Esophagus squamous epithelium (tissue), 4 donors: ENCODE measurements around the gene FBXL7.

Experiments
- POLR2A ChIP-seq, 4 donors: fragments of 450-650 bp; IDR thresholded peaks; one replicate each; pipeline ENCODE4 v1.6.1; 2017; ENCODE audit warnings: antibody characterized with exemption in 4 of 4, mild to moderate bottlenecking in 4 of 4, moderate library complexity in 3 of 4
- TF ChIP-seq, protein P1 (sequence below), 6 experiments: fragments of 450-650 bp in 4 of 6; fragments of 200-600 bp in 2 of 6; sonication (generic) in 2 of 6; IDR thresholded peaks; one replicate each; pipeline ENCODE4 v1.5.1; 2016 to 2019; ENCODE audit warnings: antibody characterized with exemption in 6 of 6, mild to moderate bottlenecking in 4 of 6, moderate library complexity in 4 of 6

- TF ChIP-seq, protein P1, sequence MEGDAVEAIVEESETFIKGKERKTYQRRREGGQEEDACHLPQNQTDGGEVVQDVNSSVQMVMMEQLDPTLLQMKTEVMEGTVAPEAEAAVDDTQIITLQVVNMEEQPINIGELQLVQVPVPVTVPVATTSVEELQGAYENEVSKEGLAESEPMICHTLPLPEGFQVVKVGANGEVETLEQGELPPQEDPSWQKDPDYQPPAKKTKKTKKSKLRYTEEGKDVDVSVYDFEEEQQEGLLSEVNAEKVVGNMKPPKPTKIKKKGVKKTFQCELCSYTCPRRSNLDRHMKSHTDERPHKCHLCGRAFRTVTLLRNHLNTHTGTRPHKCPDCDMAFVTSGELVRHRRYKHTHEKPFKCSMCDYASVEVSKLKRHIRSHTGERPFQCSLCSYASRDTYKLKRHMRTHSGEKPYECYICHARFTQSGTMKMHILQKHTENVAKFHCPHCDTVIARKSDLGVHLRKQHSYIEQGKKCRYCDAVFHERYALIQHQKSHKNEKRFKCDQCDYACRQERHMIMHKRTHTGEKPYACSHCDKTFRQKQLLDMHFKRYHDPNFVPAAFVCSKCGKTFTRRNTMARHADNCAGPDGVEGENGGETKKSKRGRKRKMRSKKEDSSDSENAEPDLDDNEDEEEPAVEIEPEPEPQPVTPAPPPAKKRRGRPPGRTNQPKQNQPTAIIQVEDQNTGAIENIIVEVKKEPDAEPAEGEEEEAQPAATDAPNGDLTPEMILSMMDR (IDR thresholded peaks at IDR 0.05) = no peak
- TF ChIP-seq POLR2A (IDR thresholded peaks at IDR 0.05) = no peak
Measured at GRCh38 chr5:15933259-15934207, 433.6 kb downstream of the FBXL7 start.
